Stimulated activated CD4-positive, alpha-beta T cell treated with anti-CD3 and anti-CD28 coated beads, Interleukin-15, amount 100 ng/mL, for 24 hours (primary cell): ENCODE data around the gene PTGES.

ENCODE experiments used
- DNase-seq: peaks from one replicate; pipeline ENCODE4 v3.0.0-alpha.2; 2020

The PTGES gene

GRCh38 chr9:129740666-129741464 lies 12.0 kb downstream of the PTGES start:
- no peak for DNase-seq

GRCh38 chr9:129740174-129740573 lies 12.7 kb downstream of the PTGES start:
- DNase-seq: no peak

DNA sequence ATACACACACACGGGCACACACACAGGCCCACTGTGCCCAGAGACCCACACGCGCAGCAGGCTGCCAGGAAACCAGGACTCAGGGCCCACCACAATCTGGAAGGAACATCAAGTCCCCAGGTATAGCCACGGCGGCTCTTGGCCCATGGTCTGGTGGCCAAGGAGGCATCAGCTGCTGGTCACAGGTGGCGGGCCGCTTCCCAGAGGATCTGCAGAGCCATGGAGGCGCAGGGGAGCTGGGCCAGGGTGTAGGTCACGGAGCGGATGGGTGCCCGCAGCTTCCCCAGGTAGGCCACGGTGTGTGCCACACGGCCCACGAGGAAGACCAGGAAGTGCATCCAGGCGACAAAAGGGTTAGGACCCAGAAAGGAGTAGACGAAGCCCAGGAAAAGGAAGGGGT lies 13.4 kb downstream of the PTGES start:
- DNase-seq: no peak

DNA sequence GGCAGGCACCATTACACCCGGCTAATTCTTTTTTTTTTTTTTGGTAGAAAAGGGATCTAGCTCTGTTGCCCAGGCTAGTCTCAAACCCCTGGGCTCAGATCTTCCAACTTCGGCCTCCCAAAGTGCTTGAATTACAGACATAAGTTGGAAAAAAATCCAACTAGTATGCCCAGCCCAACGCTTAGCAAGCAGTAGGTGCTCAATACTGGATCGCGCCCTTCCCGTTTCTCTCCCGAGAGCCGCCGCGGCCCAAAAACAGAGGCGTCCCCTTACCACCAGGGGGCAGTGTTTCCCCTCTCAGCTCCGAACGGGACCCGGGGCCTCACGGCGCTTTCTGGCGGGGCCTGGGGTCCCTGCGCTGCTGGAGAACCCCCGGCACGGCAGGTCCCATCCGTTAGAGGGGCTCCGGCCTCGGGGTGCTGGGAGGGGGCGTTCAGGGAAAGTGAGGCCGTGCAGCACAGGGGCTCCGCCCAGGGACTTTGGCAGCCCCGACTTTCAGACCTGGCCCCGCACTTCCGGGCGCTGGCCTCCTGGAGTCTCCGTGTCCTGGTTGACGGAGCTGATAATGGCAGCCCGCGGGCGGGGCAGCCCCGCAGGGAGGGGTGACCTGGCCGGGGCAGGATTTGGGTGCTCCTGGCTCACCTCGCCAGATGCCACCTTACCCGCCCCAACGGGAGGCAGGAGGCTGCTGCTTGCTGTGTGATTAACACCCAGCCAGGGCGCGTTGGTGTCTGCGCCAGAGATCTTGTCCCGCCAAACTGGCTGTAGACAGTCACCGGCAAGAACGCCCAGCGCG lies 15.2 kb downstream of the PTGES start:
- DNase-seq: peak; percentile 91

GRCh38 chr9:129736334-129736733 lies 16.5 kb downstream of the PTGES start:
- no peak for DNase-seq

DNA sequence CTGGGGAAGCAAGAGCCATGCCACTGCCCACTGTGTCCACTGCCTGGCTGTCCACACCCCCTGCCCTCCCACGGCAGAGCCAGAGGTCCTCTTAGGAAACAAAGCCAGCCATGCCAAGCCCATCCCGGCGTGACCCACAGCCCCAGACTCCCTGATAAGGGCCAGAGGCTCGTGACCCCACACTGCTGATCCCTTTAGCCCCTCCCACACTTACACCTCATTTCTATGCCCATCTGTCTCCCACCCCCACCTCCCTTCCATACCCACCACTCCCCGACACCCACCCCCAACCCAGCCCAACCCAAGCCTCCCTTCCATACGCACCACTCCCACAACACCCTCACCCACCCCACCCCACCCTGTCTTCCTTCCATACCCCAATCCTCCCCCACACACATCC lies 17.3 kb downstream of the PTGES start:
- no peak for DNase-seq

- DNase-seq: no peak
These were observed 19.2 kb downstream of the PTGES start for GRCh38 chr9:129733632-129733953.

- no peak for DNase-seq
These were observed 19.8 kb downstream of the PTGES start for GRCh38 chr9:129732946-129733631.

DNA sequence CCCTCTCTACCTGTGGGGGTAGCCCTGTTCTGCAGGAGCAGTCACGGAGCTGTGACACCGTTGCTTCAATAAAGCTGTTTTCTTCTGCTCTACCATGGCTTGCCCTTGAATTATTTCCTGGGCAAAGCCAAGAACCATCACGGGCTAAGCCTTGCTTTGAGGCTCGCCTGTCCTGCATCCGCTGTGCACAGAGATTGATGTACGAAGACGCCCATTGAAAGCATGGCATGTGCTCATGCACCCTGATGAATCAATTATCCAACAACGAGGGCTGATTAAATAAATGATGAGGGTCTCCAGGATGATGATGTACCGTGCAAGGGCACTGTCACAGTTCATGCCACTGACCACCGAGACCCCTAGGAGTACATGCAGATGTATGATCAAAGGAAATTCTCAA lies 20.7 kb downstream of the PTGES start:
- no peak for DNase-seq

DNA sequence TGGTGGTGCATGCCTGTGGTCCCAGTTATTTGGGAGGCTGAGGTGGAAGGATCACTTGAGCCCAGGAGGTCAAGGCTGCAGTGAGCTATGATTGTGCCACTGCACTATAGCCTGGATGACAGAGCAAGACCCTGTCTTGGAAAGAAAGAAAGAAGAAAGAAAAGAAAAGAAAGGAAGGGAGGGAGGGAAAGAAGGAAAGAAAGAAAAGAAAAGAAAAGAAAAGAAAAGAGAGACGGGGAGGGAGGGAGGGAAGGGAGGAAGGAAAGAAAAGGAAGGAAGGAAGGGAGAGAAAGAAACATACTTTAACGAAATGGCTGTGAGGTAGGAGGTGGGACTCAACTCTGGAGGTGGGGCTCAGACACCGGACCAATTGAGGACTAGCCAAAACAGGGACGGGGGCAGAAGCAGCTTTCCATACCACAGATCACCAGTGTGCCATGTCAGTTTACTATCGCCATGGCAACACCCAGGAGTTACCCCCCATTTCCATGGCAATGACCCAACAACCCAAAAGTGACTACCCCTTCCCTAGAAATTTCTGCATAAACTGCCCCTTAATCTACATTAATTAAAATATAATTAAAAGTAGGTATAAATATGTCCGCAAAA lies 21.3 kb downstream of the PTGES start:
- DNase-seq: no peak

DNA sequence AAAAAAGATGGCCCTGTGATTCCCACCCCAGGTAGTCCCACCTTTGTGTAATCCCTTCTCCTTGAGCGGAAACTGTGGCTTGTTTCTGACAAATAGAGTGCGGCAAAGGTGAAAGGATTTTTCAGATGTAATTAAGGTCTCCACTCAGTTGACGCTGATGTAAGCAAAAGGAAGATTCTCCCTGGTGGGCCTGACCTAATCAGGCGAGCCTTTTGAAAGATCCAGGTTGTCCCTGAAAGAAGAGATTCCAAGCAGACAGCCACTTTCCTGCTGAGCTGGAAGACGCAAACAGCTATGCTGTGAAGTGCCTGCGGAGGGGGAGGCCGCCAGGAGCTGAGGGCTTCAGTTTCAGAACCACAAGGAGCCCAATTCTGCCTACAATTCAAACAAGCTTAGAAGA lies 24.1 kb downstream of the PTGES start:
- no peak for DNase-seq

GRCh38 chr9:129726322-129727160 lies 26.3 kb downstream of the PTGES start:
- peak; percentile 74 for DNase-seq

- no peak for DNase-seq
These were observed 27.0 kb downstream of the PTGES start for GRCh38 chr9:129725795-129726251.

- no peak for DNase-seq
These were observed 28.2 kb downstream of the PTGES start for GRCh38 chr9:129724456-129725190.

GRCh38 chr9:129722913-129723312 lies 29.9 kb downstream of the PTGES start:
- no peak for DNase-seq

DNA sequence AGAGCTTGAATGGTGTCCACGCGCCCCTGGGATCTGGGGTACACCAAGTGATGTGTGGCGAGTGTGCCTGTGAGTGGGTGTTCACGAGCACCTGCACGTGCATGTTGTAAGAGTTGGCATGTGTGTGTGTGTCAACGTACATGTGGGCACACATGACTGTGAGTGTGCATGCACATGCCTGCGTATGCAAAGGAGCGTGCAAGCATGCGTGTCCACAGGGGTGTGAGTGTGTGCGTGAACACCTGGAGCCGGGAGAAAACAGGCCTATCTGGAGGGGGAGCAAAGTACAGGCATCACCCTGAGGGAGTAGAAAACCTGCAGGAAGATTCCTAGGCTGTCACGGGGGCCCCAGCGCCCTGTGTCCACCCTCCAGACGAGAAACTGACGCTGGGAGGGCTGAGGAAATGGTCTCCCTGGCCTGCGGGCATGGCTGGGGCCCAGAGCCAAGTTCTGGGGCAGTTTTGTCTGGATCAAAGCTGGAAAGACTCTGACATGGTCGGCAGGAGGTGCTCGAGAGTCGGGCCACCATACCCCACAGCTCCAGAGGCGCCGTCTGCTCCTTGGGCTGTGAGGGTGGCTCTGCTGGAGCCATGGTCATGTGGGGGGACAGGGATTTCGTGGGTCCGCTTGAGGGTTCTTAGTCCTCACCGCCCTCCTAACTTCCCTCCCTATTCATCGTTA lies 31.8 kb downstream of the PTGES start:
- DNase-seq: no peak

- peak; percentile 11 for DNase-seq
These were observed 32.5 kb downstream of the PTGES start for GRCh38 chr9:129720181-129720864.

DNA sequence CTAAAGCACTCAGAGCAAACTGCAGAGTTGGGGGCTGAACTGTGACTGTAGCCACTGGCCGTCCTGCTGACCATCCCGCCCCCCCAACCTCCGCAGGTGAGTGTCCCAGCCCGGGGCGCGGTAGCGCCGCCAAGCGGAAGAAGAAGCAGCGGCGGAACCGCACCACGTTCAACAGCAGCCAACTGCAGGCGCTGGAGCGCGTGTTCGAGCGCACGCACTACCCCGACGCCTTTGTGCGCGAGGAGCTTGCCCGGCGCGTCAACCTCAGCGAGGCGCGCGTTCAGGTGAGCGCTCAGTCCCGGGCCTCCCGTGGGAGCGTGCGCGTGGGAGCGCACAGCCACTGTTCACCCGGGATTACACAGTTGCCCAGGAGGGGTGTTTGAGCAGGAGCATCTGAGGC lies 33.7 kb downstream of the PTGES start:
- DNase-seq: no peak

GRCh38 chr9:129718647-129719046 lies 34.2 kb downstream of the PTGES start:
- DNase-seq: no peak

DNA sequence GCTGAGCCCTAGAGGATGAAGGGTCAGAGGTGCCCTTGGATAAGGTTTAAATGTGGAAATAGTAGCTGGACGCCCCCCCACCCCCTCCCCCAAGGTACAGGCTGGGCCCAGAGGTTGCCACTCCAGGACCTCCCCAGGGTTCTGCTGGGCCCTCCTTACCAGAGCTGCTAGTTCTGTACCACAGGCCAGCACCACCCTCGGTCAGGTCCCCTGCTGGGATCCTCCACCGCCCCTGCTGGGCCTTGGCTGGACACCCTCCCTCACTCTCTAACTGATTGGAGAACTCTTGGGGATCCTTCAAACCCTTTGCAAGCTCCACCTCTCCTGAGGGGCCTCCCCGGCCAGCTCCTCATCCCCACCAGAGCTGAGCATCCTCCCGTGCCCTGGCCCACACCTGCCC lies 34.9 kb downstream of the PTGES start:
- no peak for DNase-seq
